Measurements from ENCODE around the gene ATP5PO.
"Not testable (repeated sequence)": the region's sequence is repeated elsewhere in the genome, so short reads cannot be mapped to it uniquely, and the experiment has no call there.

The ATP5PO gene

DNA sequence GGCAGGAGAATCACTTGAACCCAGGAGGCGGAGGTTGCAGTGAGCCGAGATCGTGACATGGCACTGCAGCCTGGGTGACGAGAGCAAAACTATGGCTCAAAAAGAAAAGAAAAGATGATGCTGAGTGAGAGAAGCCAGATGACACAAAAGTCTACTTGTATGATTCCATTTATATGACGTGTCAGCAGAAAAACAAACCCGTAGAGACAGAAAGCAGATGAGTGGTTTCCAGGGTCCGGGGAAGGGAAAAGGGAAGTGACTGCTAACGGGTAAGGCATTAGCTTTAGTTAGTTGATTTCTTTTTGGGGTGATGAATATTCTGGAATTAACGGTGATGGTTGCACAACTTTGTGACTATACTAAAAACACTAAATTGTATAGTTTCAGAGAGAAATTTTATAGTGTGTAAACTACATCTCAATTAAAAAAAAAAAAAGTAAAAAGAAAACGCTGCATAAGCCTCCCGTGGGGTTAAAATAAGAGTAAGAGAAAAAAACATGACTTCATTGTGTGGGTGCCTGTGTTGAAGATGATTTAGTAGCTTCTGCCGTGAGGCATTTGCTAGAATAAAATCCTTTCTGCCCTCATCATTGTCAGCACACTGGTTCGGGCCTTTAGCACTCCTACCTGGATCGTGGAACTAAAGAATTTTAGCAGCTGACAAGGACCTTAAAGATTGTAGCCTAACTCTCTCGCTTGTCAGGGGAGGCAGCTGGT lies 24.7 kb upstream of the ATP5PO start:
- peak; percentile 97 for DNase-seq (ENCODE audit: low read depth)

DNA sequence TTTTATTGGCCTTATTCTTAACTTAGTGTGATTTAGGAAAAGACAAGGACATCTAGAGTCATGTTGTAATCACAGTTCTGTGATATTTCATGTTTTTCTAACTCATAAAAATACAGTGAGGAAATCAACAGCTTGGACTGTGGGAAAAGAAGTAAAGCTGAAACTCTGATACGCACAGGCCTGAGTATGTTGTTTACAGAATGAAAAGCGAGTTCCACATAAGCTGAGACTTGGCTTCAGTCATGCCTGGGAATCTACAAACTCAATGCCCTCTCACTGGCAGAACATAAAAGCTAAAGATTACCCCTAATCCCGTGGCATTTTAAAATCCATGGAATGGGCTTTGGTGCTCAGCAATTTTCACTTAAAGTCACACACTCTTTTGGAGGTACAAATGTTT lies 23.6 kb upstream of the ATP5PO start:
- peak; percentile 90 for DNase-seq (ENCODE audit: low read depth)

DNA sequence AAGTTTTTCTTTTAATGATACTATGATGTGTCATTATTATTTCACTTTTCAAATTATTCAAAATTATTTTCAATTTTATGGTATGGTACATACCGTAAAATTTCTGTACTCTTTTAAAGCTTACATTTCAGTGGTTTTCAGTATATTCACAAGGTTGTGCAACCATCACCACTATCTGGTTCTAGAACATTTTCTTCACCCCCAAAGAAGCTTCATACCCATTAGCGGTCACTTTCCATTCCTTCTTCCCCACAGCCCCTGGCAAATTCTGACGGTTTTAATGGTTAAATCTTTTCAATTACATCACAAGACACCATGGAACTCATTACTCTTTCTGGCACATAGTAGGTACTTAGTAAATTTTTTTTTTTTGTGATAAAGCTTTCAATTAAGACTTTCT lies 22.8 kb upstream of the ATP5PO start:
- DNase-seq (ENCODE audit: low read depth), result peak; percentile 82

DNA sequence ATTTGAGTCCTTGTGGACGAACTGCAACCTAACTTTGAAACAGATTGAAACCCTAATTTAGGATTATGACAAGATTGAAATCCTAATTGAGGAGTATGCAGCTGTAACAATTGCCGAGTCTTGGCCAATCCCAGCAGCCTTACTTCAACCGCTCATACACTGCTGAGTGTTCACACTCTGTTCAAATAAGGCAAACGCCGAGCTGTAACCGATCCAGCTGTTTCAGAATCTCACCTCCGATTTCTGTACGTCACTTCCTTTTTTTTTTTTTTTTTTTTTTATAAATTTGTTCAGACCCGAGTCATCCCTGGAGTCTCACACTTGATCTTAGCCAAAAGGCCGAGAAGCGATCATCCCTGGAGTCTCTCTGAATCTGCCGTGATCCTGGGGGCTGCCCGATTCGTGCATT lies 22.3 kb upstream of the ATP5PO start:
- DNase-seq (ENCODE audit: low read depth), result peak; percentile 56

DNA sequence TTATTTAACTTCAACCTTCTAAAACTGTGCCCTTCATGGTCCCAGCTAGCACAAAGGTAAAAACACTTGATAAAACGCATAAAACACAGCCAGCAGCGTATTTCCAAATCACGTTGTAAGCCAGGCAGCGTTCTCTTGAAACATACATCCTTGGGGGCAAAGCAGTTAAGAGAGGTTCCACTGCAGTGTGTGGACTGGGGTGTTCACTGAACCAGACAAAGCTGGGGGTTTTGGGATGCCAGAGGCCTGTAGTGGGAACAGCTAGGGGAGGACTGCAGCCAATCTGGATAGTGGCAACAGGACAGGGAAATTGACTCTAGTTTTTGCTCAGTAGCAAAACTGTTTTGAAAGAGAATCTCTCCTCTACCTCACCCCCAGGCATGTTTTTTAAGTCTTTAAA lies 21.5 kb upstream of the ATP5PO start:
- no peak for DNase-seq (ENCODE audit: low read depth)

DNA sequence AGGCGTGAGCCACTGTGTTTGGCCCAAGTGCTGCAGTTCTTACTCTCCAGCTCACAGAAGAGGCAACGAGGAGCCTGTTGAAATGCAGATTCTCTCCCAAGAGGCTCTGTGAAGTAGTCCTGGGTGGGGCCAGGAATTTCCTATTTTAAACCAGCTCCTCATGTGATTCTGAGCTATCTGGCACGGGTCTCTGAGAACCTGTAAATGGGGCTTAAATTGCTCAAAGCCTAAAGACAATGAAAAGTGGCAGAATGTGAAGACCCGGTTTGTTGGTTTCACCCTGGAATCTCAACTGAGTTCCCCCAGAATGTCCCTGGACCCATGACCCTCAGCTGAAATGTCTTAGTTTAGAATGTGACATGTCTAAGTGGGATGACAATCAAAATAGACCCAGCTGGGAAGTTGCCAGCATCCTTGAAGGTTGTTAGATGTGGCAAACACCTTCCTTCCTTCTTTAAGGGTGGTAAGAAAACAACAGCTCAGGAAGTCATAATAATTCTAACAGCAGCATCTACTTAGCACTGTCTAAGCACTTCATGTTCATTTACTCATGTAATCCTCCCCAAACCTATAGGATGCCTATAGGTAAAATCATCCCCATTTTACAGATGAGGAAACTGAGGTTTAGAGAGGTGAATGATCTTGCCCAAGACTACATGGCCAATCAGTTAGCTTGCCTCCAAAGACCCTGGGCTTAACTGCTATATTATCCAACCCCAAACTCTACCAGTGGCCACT lies 20.9 kb upstream of the ATP5PO start:
- no peak for DNase-seq (ENCODE audit: low read depth)

DNA sequence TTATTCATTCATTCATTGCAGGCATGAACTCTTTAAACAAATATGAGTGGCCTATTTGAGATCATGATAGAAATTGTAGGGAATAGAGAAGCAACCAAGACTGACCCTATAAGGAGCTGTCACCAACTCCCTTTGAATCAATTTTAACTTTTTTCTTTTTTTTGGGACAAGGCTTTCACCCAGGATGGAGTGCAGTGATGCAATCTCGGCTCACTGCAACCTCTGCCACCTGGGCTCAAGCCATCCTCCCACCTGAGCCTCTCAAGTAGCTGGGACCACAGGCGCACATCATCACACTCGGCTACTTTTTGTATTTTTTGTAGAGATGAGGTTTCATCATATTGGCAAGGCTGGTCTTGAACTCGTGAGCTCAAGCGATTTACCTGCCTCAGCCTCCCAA lies 17.1 kb upstream of the ATP5PO start:
- DNase-seq (ENCODE audit: low read depth), result no peak

DNA sequence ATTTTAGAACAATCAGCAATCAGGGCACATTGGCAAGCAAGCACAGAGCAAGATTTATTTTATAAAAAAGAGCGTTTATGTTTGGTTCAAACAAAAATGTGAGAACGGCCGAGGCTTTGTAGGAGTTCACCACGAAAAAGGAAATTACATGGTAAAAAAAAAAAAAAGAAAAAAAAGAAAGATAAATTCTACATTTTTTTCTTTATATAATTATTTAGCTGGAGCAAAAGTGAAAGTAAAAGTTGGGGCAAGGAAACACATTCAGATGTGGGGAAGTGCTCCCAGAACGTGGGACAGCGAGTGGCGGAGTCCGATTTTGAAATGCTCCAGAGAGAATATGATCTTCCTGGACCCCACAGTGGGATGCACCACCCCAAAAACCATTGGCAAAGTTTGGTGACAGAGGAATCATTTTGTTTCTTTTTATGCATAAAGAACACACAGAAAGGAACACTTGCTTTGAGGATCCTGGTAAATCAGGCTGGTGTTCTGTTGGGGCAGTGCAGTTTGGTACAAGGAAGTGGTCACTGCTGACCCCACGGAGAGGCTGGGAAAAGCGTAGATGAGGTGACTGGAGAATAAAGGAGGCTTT lies 16.3 kb upstream of the ATP5PO start:
- no peak for DNase-seq (ENCODE audit: low read depth)

DNA sequence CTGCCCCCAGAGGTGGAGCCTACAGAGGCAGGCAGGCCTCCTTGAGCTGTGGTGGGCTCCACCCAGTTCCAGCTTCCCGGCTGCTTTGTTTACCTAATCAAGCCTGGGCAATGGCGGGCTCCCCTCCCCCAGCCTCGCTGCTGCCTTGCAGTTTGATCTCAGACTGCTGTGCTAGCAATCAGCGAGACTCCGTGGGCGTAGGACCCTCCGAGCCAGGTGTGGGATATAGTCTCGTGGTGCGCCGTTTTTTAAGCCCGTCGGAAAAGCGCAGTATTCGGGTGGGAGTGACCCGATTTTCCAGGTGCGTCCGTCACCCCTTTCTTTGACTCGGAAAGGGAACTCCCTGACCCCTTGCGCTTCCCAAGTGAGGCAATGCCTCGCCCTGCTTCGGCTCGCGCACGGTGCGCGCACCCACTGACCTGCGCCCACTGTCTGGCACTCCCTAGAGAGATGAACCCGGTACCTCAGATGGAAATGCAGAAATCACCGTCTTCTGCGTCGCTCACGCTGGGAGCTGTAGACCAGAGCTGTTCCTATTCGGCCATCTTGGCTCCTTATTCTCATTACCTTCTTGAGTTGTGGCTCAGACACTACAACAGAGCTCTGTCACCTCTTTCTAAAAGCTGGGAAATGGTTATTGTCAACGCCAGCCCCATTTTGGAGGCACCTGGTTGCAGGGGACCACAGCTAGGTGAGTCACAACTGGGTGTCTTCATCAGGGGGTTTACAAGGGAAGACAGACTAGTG lies 15.6 kb upstream of the ATP5PO start:
- not testable (repeated sequence) for DNase-seq (ENCODE audit: low read depth)

DNA sequence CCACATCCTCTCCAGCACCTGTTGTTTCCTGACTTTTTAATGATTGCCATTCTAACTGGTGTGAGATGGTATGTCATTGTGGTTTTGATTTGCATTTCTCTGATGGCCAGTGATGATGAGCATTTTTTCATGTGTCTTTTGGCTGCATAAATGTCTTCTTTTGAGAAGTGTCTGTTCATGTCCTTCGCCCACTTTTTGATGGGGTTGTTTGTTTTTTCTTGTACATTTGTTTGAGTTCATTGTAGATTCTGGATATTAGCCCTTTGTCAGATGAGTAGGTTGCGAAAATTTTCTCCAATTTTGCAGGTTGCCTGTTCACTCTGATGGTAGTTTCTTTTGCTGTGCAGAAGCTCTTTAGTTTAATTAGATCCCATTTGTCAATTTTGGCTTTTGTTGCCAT lies 10.6 kb upstream of the ATP5PO start:
- not testable (repeated sequence) for DNase-seq (ENCODE audit: low read depth)

DNA sequence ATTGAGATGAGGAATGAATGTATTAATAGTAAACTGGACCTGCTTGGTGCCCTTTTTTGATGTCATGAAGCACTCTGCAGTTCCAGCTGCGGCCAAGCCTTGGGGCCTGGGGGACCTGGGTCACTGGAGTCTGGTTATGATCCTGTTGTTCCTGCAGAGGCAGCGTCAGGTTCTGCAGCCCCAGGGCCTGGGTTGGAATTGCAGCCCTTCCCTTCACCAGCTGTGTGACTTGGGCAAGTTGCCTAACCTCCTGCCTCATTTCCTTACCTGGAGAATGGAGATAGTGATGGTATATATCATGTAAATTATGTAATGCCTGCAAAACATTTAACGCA lies 9.1 kb upstream of the ATP5PO start:
- DNase-seq (ENCODE audit: low read depth), result no peak

DNA sequence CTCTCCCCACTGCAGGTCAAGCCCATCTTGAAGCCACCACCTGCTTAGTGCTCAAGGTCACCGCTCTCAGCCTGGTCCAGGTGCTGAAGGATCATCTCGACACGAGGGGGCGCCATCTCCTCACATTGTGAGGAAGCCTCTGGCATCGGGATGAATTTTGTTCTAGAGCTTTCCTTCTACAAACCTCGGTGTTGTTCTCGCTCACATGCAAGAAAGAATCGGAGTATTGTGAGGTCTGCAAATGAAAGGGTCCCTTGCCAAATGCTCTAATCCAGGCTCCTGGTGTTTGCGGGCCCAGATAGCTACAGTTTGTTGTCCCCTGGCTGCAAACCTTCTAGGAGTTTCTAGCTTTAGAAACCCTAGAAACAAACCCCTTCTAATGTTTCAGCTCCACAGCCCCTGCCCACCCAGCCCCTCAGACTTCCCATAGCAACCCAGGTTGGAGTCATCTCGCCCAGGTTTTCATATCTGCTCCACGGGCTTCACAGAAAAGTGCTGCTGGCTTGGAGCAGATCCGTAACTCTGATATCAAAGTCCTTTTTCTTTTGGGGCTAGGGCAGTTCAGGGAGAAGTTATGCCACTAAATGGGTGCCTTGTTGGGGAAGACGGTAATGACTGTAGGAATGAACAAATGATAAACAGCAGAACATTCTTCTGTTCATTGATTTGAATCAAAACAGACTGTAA lies 8.6 kb upstream of the ATP5PO start:
- DNase-seq (ENCODE audit: low read depth), result peak; percentile 71

DNA sequence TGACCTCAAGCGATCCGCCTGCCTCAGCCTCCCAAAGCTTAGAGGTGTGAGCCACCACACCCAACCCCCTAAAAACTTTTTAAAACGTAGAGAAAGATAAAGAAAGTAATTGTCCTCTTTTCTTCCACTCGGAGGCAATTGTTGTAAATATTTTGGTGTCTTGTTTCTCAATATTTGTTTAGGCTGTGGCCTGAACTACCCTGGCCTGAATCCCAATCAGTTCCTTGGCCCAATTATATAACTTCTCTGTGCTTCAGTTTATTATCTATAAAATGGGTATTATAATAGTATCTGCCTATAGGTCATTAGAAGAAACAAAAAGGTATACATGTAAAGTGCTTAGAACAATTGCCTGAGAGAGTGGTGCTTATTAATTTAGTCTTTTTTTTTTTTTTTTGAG lies 1.8 kb upstream of the ATP5PO start:
- DNase-seq (ENCODE audit: low read depth), result no peak

DNA sequence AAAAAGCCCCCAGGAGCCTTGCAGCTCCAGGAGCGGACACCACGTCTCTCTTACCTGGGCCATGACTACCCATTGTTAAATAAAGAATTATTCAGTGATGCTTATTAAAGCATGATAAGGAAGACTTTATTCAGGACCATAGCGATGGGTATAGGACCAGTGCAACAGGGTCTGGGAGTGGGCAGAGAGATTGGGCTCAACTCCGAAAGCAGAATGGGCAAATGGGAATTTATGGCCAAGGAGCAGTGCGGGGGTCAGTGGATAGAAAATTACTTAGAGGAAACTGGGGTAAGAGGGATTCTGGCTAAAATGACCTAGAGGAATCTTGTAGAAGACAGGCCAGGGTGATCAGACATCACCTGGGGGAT lies 580 bp upstream of the ATP5PO start:
- DNase-seq (ENCODE audit: low read depth), result no peak

DNA sequence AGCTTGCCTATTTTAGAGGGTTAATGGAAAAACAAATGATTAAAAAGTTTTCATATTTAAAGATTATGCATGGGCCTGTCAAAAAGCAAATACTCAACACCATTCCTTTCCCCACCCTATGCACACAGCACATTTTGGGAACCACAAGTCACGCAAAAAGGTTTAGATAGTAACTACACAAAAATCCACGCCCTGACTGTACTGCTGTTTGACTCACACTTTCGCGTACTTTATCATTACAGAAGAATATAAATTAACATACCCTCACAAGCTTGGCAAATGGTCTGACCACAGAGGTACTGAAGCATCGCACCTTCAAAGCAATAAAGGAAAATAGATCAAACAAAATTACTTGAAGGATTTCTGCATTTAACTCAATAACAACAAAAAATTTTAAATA lies 1.4 kb downstream of the ATP5PO start:
- no peak for DNase-seq (ENCODE audit: low read depth)

DNA sequence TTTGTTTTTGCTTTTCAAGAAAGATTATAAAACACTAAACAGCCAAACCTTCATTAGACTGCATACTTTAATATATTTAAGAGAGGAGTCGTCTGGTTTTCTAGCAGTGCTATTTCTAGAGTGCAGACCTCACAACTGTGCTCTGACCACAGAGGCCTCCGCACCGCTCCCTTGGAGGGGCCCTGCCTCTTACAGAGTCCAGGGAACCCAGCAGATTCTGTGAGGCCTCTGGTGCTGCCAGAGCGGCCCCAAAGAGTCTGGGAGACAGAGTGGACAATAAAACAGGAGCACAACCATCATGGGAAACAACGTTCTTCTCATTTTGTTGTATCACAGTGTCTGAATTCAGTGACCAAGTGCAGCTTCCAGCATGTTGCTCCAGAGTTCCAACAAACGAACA lies 5.8 kb downstream of the ATP5PO start:
- DNase-seq (ENCODE audit: low read depth), result no peak

DNA sequence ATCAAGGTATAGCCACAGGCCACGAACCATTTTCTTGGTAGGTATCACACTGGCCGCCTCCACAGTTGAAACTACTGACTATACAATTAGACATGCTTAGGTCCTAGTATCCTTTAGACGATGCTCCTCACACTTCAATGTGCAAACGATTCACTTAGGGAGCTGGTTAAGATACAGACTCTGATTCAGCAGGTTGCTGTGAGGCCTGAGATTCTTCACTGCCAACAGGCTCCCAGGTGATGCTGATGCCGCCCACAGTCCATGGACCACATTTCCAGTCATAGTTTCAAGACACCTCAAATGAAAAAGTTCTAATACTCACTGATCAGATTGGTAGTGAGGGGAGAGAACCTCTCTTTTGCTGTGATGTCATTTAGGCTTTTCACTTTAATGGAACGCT lies 6.8 kb downstream of the ATP5PO start:
- DNase-seq (ENCODE audit: low read depth), result no peak

DNA sequence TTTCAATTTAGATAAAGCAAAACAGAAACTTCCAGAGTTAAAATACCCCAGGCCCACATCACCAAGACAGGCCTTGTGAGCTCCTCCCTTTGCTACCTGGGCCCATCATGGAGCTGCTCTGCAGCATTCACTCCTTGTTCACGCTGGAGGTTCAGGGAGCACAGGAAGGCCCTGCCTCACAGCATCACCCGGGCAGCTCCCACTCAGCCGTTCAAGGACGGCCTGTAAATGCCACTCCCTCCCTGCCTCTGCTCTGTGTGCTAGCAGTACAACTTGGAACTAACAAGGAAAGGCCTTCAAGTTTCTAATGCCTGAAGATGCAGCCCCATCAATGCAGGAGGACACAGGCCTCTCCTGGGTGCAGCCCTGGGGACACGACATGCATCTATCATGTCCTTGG lies 11.6 kb downstream of the ATP5PO start:
- no peak for DNase-seq (ENCODE audit: low read depth)

DNA sequence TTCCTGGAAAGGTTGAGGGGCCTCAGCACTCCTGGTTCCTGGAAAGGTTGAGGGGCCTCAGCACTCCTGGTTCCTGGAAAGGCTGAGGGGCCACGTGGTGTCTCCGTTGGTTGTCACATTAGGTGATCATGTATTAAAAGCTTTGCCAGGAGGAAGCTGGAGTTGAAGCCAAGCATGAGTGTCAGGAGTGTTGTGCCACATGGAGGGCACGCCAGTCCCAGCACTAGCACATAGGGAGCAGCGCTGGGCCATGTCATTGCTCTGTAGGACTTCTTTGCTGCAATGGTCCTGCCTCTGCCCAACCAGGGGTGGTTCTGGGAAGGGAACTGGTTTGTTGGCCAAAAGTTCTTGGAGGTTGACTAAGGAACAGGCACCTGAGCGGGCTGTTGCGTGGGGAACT lies 13.3 kb downstream of the ATP5PO start:
- no peak for DNase-seq (ENCODE audit: low read depth)

DNA sequence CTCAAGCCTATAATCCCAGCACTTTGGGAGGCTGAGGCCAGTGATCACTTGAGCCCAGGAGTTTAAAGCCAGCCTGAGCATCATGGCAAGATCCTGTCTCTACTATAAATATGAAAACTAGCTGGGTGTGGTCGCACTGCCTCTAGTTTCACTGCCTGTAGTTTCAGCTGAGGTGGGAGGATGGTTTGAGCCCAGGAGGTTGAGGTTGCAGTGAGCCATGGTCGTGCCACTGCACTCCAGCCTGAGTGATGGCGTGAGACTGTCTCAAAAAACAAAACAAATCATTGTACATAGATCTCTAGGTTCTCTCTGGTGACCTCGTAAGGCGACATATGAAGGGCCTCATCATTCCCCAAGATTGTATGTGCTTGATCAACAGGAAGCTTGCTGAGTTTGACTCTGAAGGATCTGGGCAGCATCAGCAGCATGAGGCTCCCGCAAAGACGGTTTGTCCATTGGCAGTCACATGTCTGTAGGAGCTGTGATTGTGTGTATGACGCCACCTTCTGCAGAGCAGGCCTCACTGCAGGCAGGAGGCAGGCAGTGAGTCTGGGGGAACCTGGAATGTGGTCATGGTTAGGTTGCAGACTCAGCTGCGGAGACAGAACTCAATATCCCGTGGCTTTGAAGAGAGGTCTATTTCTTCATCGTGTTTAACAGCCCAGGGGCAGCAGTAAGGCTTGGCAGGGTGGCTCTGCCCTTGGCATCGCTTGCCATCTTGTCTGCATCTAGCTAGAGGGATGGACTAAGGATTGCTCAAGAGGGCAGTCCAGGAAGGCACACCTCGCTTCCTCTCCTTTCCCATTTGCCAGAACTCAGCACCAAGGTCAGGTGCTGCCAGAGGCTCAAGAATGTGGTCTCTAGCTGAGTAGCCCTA lies 14.0 kb downstream of the ATP5PO start:
- peak; percentile 89 for DNase-seq (ENCODE audit: low read depth)

DNA sequence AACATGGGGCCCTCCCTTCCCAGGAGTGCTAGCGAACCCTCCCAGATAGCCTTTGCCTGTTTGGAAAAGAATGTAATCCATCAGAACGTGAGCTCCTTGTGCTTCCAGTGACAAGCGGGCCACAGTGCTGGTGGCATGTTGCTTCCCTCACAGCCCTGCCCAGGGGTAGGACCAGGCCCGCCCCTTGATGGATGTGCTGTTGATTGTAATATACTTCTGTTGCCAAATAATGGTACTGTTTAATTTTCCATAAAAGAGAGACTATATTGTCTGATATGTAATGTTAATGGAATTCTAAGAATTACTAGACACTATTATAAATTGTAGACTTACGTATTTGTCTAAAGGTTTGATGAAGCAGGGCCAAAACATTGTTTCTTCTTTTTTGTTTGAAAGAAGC lies 16.4 kb downstream of the ATP5PO start:
- DNase-seq (ENCODE audit: low read depth), result peak; percentile 12

Data from amniotic epithelial cell (primary cell).